ENCODE results near the gene GZMA. TPM values are rescaled to one million over a fixed set of nuclear protein-coding genes. Genes with fewer than 3 reads are reported as not detected.
"Not testable (repeated sequence)": the region's sequence is repeated elsewhere in the genome, so short reads cannot be mapped to it uniquely, and the experiment has no call there.

Gene GZMA
- total RNA-seq, 4 donors from 2014 or later = 1.7 TPM; not detected in 3

GRCh38 chr5:55081541-55081940, 20.9 kb upstream of the GZMA start:
- H3K4me3 ChIP-seq (ENCODE audit: low read depth, poor library complexity, severe bottlenecking) = no peak overlapping the region
- intact Hi-C loops (cut with DNase I; ENCODE audit: low total_unique reads) = no loop called here
- DNase-seq (ENCODE audit: low spot score in 2 of 2) = no peak
- TF ChIP-seq CTCF (IDR thresholded peaks at IDR 0.05) (no peak), POLR2A (IDR thresholded peaks at IDR 0.05) (no peak)

- intact Hi-C loops (cut with DNase I; ENCODE audit: low total_unique reads); DNase-seq (ENCODE audit: low spot score in 2 of 2); H3K4me3 ChIP-seq (ENCODE audit: low read depth, poor library complexity, severe bottlenecking): not testable (repeated sequence)
- WGBS, 2 donors = 83 to 93% methylated on average over 2 of the region's 2 CpGs
Measured at GRCh38 chr5:55089301-55089700, 13.1 kb upstream of the GZMA start.

- H3K4me3 ChIP-seq (ENCODE audit: low read depth, poor library complexity, severe bottlenecking); DNase-seq (ENCODE audit: low spot score in 2 of 2); intact Hi-C loops (cut with DNase I; ENCODE audit: low total_unique reads): not testable (repeated sequence)
- WGBS, 2 donors = 80 to 88% methylated on average over 5 to 6 of the region's 6 CpGs
Measured at GRCh38 chr5:55091011-55091410, 11.4 kb upstream of the GZMA start.

- no peak overlapping the region for H3K4me3 ChIP-seq (ENCODE audit: low read depth, poor library complexity, severe bottlenecking)
- no peak for DNase-seq (ENCODE audit: low spot score in 2 of 2)
- intact Hi-C loops (cut with DNase I; ENCODE audit: low total_unique reads) = no loop called here
- WGBS, 2 donors = 71 to 87% methylated on average over 3 of the region's 3 CpGs
- no peak for TF ChIP-seq POLR2A (IDR thresholded peaks at IDR 0.05)
- no peak for TF ChIP-seq CTCF (IDR thresholded peaks at IDR 0.05)
Measured at GRCh38 chr5:55096182-55096581, 6.3 kb upstream of the GZMA start.

GRCh38 chr5:55096861-55097260, 5.6 kb upstream of the GZMA start:
- no peak for DNase-seq (ENCODE audit: low spot score in 2 of 2)
- 79 to 83% methylated on average over 6 of the region's 6 CpGs for WGBS, 2 donors
- TF ChIP-seq POLR2A (IDR thresholded peaks at IDR 0.05) (no peak), CTCF (IDR thresholded peaks at IDR 0.05) (no peak)
- no peak overlapping the region for H3K4me3 ChIP-seq (ENCODE audit: low read depth, poor library complexity, severe bottlenecking)
- intact Hi-C loops (cut with DNase I; ENCODE audit: low total_unique reads) = no loop called here

- intact Hi-C loops (cut with DNase I; ENCODE audit: low total_unique reads); DNase-seq (ENCODE audit: low spot score in 2 of 2); H3K4me3 ChIP-seq (ENCODE audit: low read depth, poor library complexity, severe bottlenecking): not testable (repeated sequence)
Measured at GRCh38 chr5:55101148-55101547, 1.3 kb upstream of the GZMA start.

GRCh38 chr5:55101556-55102276, 730 bp upstream of the GZMA start:
- 61 to 69% methylated on average over 5 of the region's 5 CpGs for WGBS, 2 donors
- DNase-seq (ENCODE audit: low spot score in 2 of 2) = no peak
- intact Hi-C loops (cut with DNase I; ENCODE audit: low total_unique reads) = no loop called here
- no peak overlapping the region for H3K4me3 ChIP-seq (ENCODE audit: low read depth, poor library complexity, severe bottlenecking)
- no peak for TF ChIP-seq POLR2A (IDR thresholded peaks at IDR 0.05)
- TF ChIP-seq CTCF (IDR thresholded peaks at IDR 0.05) = no peak

Measured in lower leg skin (tissue), 4 donors.